Measurements from ENCODE around the gene PWWP2A. TPM values are rescaled to one million over a fixed set of nuclear protein-coding genes. Genes with fewer than 3 reads are reported as not detected.
"Not testable (repeated sequence)": the region's sequence is repeated elsewhere in the genome, so short reads cannot be mapped to it uniquely, and the experiment has no call there.

The PWWP2A gene
- total RNA-seq, 2 donors from 2014 or later, result 41.1 to 72.5 TPM

DNA sequence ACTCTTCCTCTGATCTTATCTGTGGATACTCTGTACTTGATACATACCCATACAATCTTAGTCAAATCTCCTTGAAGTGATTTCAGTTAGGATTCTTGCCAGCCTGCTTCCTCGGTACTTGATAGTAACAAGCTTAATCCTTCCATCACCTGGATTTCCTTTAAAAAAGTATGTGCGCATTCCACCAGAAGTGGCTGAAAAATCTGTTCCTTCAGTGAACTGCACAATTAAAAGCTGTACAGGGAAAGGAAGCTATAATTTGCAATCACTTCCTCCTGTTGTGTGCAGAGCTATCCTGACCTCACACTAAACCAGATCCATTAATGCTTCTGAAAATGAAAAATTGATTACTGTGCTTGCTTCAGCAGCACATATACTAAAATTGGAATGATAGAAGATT lies 47.3 kb downstream of the PWWP2A start:
- Histone ChIP-seq H3K4me3 (no peak overlapping the region), H3K4me1 (replicated peaks) (no peaks in the 10 kb centered on the region), H3K27ac (no peak overlapping the region), H3K27me3 (replicated peaks; ENCODE audit: insufficient read depth) (no peaks in the 10 kb centered on the region), H3K36me3 (no peaks in the 10 kb centered on the region), H3K9me3 (no peaks in the 10 kb centered on the region)
- intact Hi-C loops (cut with DNase I), result no loop called here
- DNase-seq (ENCODE audit: low spot score), result no peak
- WGBS, result 31% methylated on average over 2 of the region's 2 CpGs
- no peak for TF ChIP-seq POLR2AphosphoS5 (IDR thresholded peaks at IDR 0.05)
- TF ChIP-seq, protein P1, sequence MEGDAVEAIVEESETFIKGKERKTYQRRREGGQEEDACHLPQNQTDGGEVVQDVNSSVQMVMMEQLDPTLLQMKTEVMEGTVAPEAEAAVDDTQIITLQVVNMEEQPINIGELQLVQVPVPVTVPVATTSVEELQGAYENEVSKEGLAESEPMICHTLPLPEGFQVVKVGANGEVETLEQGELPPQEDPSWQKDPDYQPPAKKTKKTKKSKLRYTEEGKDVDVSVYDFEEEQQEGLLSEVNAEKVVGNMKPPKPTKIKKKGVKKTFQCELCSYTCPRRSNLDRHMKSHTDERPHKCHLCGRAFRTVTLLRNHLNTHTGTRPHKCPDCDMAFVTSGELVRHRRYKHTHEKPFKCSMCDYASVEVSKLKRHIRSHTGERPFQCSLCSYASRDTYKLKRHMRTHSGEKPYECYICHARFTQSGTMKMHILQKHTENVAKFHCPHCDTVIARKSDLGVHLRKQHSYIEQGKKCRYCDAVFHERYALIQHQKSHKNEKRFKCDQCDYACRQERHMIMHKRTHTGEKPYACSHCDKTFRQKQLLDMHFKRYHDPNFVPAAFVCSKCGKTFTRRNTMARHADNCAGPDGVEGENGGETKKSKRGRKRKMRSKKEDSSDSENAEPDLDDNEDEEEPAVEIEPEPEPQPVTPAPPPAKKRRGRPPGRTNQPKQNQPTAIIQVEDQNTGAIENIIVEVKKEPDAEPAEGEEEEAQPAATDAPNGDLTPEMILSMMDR (IDR thresholded peaks at IDR 0.05), result no peak
- no peak for TF ChIP-seq POLR2A (IDR thresholded peaks at IDR 0.05)

DNA sequence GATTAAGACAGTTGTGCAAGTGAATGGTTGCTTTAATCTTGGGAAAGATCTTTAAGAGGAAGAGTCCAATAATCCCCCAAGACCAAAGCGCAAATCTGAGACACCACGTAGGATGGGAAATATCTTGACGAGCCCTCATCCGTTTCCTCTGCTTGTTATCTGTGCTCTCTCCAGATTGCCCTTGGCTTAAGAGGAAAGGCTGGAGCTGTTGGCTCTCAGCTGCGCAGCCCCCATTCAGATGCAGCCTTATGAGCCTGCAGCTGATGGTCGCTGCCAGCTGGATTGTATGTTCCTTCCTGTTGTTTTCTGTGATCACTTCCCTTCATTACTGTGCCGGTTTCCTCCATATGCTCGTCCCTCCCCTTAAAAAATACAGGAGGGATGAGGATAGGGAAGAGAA lies 47.7 kb downstream of the PWWP2A start:
- no peak for DNase-seq (ENCODE audit: low spot score)
- no peak for TF ChIP-seq POLR2AphosphoS5 (IDR thresholded peaks at IDR 0.05)
- TF ChIP-seq, protein P1 (IDR thresholded peaks at IDR 0.05), result no peak
- no peak for TF ChIP-seq POLR2A (IDR thresholded peaks at IDR 0.05)
- H3K36me3 ChIP-seq, result no peaks in the 10 kb centered on the region
- H3K27ac ChIP-seq, result no peak overlapping the region
- no peak overlapping the region for H3K4me3 ChIP-seq
- WGBS, result 41% methylated on average over 8 of the region's 8 CpGs
- no peaks in the 10 kb centered on the region for H3K9me3 ChIP-seq
- H3K27me3 ChIP-seq (replicated peaks; ENCODE audit: insufficient read depth), result no peaks in the 10 kb centered on the region
- H3K4me1 ChIP-seq (replicated peaks), result no peaks in the 10 kb centered on the region
- intact Hi-C loops (cut with DNase I), result no loop called here

DNA sequence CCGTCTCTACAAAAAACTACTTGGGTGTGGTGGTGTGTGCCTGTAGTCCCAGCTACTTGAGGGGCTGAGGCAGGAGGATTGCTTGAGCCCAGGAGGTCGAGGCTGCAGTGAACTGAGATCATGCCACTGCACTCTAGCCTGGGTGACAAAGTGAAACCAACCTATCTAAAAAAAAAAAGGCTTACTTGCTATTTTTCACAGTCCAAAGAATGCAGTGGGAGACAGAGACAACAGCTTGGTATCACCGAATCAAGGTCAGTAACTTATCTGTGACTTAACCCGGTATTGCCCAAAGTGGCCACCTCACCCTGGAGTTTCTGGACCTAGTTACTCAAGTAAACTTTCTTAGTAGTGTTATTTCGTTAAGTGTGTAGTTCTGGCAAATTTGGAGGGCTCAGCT lies 50.1 kb downstream of the PWWP2A start:
- 85% methylated on average over 5 of the region's 5 CpGs for WGBS
- H3K4me1 ChIP-seq (replicated peaks); H3K27ac ChIP-seq; H3K36me3 ChIP-seq; intact Hi-C loops (cut with DNase I); H3K4me3 ChIP-seq; H3K27me3 ChIP-seq (replicated peaks; ENCODE audit: insufficient read depth); H3K9me3 ChIP-seq; DNase-seq (ENCODE audit: low spot score): not testable (repeated sequence)

- 21% methylated on average over 9 of the region's 9 CpGs for WGBS
- TF ChIP-seq POLR2A (IDR thresholded peaks at IDR 0.05) (no peak), POLR2AphosphoS5 (IDR thresholded peaks at IDR 0.05) (peak; percentile 81)
- Histone ChIP-seq H3K27ac (peak overlapping the region; percentile 73 to 78), H3K27me3 (replicated peaks; ENCODE audit: insufficient read depth) (no peaks in the 10 kb centered on the region), H3K4me1 (replicated peaks) (no peaks in the 10 kb centered on the region), H3K36me3 (peaks cover 0 to 5% of the 10 kb centered on the region in 2 donors), H3K4me3 (peak overlapping the region in 1 of 2 donors; percentile 3), H3K9me3 (no peaks in the 10 kb centered on the region)
- intact Hi-C loops (cut with DNase I), result no loop called here
- peak; percentile 89 for DNase-seq (ENCODE audit: low spot score)
Observed at GRCh38 chr5:160064995-160065614, 54.1 kb downstream of the PWWP2A start.

DNA sequence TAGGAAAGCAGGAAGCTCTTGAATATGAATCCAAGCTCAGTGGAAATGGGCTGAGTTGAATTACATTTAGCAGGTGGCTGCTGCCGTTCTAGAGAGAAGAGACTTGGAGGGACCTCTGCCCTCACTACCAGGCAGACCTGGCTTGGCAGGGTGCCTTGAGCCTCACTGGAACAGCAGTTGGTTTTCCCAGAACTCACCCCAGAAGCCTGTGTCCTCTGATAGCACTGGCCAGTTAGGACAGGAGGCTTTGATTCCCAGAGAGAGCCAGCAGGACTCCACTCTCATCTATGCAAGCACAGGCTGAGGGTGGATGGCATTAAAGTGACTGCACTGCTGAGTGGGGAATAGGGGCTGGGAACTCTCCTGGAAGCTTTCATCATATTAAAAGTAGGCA lies 54.8 kb downstream of the PWWP2A start:
- H3K36me3 ChIP-seq, result peaks cover 0 to 5% of the 10 kb centered on the region in 2 donors
- no peak overlapping the region for H3K4me3 ChIP-seq
- DNase-seq (ENCODE audit: low spot score), result peak; percentile 13
- TF ChIP-seq, protein P1 (IDR thresholded peaks at IDR 0.05), result no peak
- TF ChIP-seq POLR2AphosphoS5 (IDR thresholded peaks at IDR 0.05), result no peak
- intact Hi-C loops (cut with DNase I), result no loop called here
- no peaks in the 10 kb centered on the region for H3K4me1 ChIP-seq (replicated peaks)
- 21% methylated on average over 1 of the region's 1 CpG for WGBS
- no peaks in the 10 kb centered on the region for H3K27me3 ChIP-seq (replicated peaks; ENCODE audit: insufficient read depth)
- peak overlapping the region; percentile 73 to 78 for H3K27ac ChIP-seq
- no peaks in the 10 kb centered on the region for H3K9me3 ChIP-seq

DNA sequence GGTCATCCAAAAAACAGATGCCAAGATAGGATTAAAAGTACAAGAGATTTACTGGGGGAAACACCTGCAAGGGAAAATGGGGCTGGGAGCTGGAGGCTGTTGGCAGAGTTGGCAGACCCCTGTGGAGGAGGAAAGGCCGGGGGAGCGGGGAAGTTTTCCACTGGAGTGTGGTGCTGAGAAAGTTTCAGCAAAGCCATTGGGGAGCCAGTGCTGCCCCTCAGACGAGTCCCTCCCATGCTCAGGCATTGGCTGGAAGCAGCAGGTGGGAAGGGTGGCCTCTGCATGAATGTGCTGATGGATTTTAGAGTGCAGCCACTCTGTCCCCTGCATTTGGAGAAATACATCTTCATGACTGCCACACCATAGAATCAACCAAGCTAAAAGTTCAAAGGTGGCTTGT lies 57.5 kb downstream of the PWWP2A start:
- no peak for TF ChIP-seq POLR2AphosphoS5 (IDR thresholded peaks at IDR 0.05)
- no peak for TF ChIP-seq POLR2A (IDR thresholded peaks at IDR 0.05)
- TF ChIP-seq, protein P1 (IDR thresholded peaks at IDR 0.05), result no peak
- H3K9me3 ChIP-seq, result no peaks in the 10 kb centered on the region
- DNase-seq (ENCODE audit: low spot score), result no peak
- H3K36me3 ChIP-seq, result peaks cover 0 to 5% of the 10 kb centered on the region in 2 donors
- no peak overlapping the region for H3K4me3 ChIP-seq
- no peaks in the 10 kb centered on the region for H3K4me1 ChIP-seq (replicated peaks)
- intact Hi-C loops (cut with DNase I), result no loop called here
- no peaks in the 10 kb centered on the region for H3K27me3 ChIP-seq (replicated peaks; ENCODE audit: insufficient read depth)
- no peak overlapping the region for H3K27ac ChIP-seq
- 84% methylated on average over 3 of the region's 3 CpGs for WGBS
